ENCODE measurements around the gene PHF20. TPM values are rescaled to one million over a fixed set of nuclear protein-coding genes. Genes with fewer than 3 reads are reported as not detected.
A peak's percentile ranks its signal among the peaks of the same experiment; 100 is the strongest.

The PHF20 gene
- total RNA-seq, 1 donor from 2014 or later: 101 TPM

GRCh38 chr20:35767683-35768481 is 3.9 kb upstream of the PHF20 start:
- H3K4me3 Mint-ChIP-seq (ENCODE audit: unreplicated experiment): peak overlapping the region; percentile 54
- H3K9me3 Mint-ChIP-seq (ENCODE audit: unreplicated experiment): no peaks in the 10 kb centered on the region
- H3K27ac Mint-ChIP-seq (ENCODE audit: unreplicated experiment): peak overlapping the region; percentile 96
- TF ChIP-seq, protein P1, sequence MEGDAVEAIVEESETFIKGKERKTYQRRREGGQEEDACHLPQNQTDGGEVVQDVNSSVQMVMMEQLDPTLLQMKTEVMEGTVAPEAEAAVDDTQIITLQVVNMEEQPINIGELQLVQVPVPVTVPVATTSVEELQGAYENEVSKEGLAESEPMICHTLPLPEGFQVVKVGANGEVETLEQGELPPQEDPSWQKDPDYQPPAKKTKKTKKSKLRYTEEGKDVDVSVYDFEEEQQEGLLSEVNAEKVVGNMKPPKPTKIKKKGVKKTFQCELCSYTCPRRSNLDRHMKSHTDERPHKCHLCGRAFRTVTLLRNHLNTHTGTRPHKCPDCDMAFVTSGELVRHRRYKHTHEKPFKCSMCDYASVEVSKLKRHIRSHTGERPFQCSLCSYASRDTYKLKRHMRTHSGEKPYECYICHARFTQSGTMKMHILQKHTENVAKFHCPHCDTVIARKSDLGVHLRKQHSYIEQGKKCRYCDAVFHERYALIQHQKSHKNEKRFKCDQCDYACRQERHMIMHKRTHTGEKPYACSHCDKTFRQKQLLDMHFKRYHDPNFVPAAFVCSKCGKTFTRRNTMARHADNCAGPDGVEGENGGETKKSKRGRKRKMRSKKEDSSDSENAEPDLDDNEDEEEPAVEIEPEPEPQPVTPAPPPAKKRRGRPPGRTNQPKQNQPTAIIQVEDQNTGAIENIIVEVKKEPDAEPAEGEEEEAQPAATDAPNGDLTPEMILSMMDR (IDR thresholded peaks at IDR 0.05; ENCODE audit: unreplicated experiment): no peak
- H3K4me1 Mint-ChIP-seq (ENCODE audit: unreplicated experiment): peaks cover 32% of the 10 kb centered on the region
- peaks cover 10% of the 10 kb centered on the region for H3K36me3 Mint-ChIP-seq (ENCODE audit: low read depth, unreplicated experiment)
- peak; percentile 62 for DNase-seq (ENCODE audit: low spot score)
- H3K27me3 Mint-ChIP-seq (ENCODE audit: unreplicated experiment): peaks cover 6% of the 10 kb centered on the region

GRCh38 chr20:35768731-35769664 is 2.8 kb upstream of the PHF20 start:
- TF ChIP-seq, protein P1 (IDR thresholded peaks at IDR 0.05; ENCODE audit: unreplicated experiment): no peak
- no peaks in the 10 kb centered on the region for H3K9me3 Mint-ChIP-seq (ENCODE audit: unreplicated experiment)
- peak overlapping the region; percentile 96 for H3K27ac Mint-ChIP-seq (ENCODE audit: unreplicated experiment)
- H3K36me3 Mint-ChIP-seq (ENCODE audit: low read depth, unreplicated experiment): peaks cover 12% of the 10 kb centered on the region
- H3K27me3 Mint-ChIP-seq (ENCODE audit: unreplicated experiment): peaks cover 15% of the 10 kb centered on the region
- H3K4me1 Mint-ChIP-seq (ENCODE audit: unreplicated experiment): peaks cover 41% of the 10 kb centered on the region
- peak; percentile 63 for DNase-seq (ENCODE audit: low spot score)
- H3K4me3 Mint-ChIP-seq (ENCODE audit: unreplicated experiment): peak overlapping the region; percentile 79

DNA sequence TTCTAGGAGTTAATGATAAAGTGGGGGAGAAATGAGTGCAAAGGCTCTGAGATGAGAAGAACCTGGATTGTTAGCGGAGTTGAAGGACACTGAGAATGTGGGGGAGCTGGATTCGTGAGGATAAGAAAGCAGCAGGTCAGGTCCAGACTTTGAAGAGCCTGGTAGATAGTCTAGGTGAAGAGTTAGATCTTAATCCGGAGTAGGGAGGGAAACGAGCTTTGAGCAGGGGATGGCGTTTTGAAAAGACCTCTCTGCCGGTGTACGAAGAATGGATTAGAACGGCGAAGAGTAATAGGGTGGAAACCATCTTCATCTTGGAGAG is 487 bp upstream of the PHF20 start:
- TF ChIP-seq, protein P1 (IDR thresholded peaks at IDR 0.05; ENCODE audit: unreplicated experiment): no peak
- Mint-ChIP-seq H3K27me3 (ENCODE audit: unreplicated experiment) (peaks cover 15% of the 10 kb centered on the region), H3K9me3 (ENCODE audit: unreplicated experiment) (no peaks in the 10 kb centered on the region), H3K27ac (ENCODE audit: unreplicated experiment) (peak overlapping the region; percentile 88), H3K4me1 (ENCODE audit: unreplicated experiment) (peaks cover 52% of the 10 kb centered on the region), H3K36me3 (ENCODE audit: low read depth, unreplicated experiment) (peaks cover 18% of the 10 kb centered on the region), H3K4me3 (ENCODE audit: unreplicated experiment) (peak overlapping the region; percentile 94)
- DNase-seq (ENCODE audit: low spot score): no peak

DNA sequence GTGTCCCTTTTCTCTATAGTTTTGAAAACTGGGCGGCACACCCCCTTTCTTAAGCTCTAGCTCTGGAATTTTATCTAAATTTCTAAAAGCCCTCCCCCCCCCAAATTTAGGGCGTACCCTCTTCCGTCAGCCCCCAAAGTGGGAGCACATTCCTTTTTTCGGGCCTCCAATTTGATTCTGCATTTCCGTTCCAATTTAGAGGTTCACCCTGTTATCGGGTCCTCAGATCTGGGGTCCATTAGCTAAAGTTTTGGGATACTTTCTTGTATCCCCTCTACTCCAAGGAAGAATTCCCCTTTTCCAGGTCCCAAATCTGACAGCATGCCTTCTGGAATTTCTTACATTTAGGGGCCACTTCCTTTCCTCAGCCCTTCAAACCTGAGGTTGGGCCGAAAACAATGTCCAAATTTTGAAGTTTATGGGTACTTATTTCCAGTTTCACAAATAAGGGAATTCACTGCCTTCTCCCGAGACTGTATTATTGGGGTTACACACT is 796 bp downstream of the PHF20 start:
- TF ChIP-seq, protein P1 (IDR thresholded peaks at IDR 0.05; ENCODE audit: unreplicated experiment): no peak
- H3K36me3 Mint-ChIP-seq (ENCODE audit: low read depth, unreplicated experiment): peaks cover 18% of the 10 kb centered on the region
- peaks cover 65% of the 10 kb centered on the region for H3K4me1 Mint-ChIP-seq (ENCODE audit: unreplicated experiment)
- no peak for DNase-seq (ENCODE audit: low spot score)
- peak overlapping the region; percentile 99 for H3K27ac Mint-ChIP-seq (ENCODE audit: unreplicated experiment)
- H3K9me3 Mint-ChIP-seq (ENCODE audit: unreplicated experiment): no peaks in the 10 kb centered on the region
- peak overlapping the region; percentile 95 for H3K4me3 Mint-ChIP-seq (ENCODE audit: unreplicated experiment)
- peaks cover 15% of the 10 kb centered on the region for H3K27me3 Mint-ChIP-seq (ENCODE audit: unreplicated experiment)
